GM06990 (cell line): ENCODE results near the gene CARD10.

Source experiments
- DNase-seq: peaks from one replicate; pipeline ENCODE4 v3.0.0-alpha.2; 2011; ENCODE audit not compliant: insufficient read length; ENCODE audit errors: extremely low read depth
- H3K27me3 ChIP-seq: replicated peaks from 2 replicates; pipeline ENCODE4 v1.6.0; 2011; ENCODE audit warnings: low read length; ENCODE audit not compliant: control insufficient read depth, insufficient read depth
- H3K36me3 ChIP-seq: 2 replicates; pipeline ENCODE4 v1.5.1; 2011; ENCODE audit warnings: low read length; ENCODE audit not compliant: control insufficient read depth, insufficient read depth
- H3K4me3 ChIP-seq: replicated peaks from 2 replicates; pipeline ENCODE4 v1.5.1; 2011; ENCODE audit warnings: low read depth, mild to moderate bottlenecking, control low read depth, low read length
- TF ChIP-seq, protein P1 (sequence below): IDR thresholded peaks from 2 replicates; pipeline ENCODE4 v1.5.1; 2011; ENCODE audit warnings: low read length, control low read depth, mild to moderate bottlenecking, inconsistent platforms; ENCODE audit not compliant: insufficient read depth, poor library complexity, severe bottlenecking

Gene CARD10

GRCh38 chr22:37509059-37509860 is 10.0 kb downstream of the CARD10 start:
- no peak for DNase-seq
- Histone ChIP-seq H3K36me3 (no peaks in the 10 kb centered on the region), H3K4me3 (no peak overlapping the region), H3K27me3 (no peaks in the 10 kb centered on the region; the same call in 1 of the 2 replicates)
- TF ChIP-seq, protein P1, sequence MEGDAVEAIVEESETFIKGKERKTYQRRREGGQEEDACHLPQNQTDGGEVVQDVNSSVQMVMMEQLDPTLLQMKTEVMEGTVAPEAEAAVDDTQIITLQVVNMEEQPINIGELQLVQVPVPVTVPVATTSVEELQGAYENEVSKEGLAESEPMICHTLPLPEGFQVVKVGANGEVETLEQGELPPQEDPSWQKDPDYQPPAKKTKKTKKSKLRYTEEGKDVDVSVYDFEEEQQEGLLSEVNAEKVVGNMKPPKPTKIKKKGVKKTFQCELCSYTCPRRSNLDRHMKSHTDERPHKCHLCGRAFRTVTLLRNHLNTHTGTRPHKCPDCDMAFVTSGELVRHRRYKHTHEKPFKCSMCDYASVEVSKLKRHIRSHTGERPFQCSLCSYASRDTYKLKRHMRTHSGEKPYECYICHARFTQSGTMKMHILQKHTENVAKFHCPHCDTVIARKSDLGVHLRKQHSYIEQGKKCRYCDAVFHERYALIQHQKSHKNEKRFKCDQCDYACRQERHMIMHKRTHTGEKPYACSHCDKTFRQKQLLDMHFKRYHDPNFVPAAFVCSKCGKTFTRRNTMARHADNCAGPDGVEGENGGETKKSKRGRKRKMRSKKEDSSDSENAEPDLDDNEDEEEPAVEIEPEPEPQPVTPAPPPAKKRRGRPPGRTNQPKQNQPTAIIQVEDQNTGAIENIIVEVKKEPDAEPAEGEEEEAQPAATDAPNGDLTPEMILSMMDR, result no peak

DNA sequence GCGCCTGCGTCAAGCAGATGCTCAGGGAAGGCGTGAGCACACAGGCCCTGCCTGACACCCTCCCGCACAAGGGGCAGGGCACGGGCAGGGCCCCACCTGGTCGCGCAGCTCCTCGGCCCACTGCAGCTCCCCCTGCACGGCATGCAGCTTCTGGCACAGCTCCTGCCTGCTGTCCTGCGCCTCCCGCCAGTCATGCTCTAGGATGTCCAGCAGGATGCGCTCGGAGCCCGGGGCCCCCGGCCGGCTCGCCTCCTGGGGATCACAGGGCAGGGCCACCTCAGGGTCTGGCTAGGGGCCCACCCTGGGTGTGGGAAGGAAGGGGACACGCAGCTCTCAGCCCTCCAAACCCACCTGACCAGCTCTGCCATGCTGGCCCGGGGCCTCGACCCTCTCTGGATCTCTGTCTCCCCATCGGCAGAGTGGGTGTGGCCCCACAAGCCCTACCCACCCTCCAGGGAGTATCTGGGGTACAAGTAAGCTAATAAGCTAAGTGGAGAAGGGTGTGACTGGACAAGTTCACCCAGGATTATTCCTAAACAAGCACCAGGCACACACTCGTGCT is 10.7 kb downstream of the CARD10 start:
- Histone ChIP-seq H3K36me3 (no peaks in the 10 kb centered on the region), H3K4me3 (no peak overlapping the region), H3K27me3 (no peaks in the 10 kb centered on the region; the same call in 1 of the 2 replicates)
- TF ChIP-seq, protein P1, result no peak
- DNase-seq, result no peak

DNA sequence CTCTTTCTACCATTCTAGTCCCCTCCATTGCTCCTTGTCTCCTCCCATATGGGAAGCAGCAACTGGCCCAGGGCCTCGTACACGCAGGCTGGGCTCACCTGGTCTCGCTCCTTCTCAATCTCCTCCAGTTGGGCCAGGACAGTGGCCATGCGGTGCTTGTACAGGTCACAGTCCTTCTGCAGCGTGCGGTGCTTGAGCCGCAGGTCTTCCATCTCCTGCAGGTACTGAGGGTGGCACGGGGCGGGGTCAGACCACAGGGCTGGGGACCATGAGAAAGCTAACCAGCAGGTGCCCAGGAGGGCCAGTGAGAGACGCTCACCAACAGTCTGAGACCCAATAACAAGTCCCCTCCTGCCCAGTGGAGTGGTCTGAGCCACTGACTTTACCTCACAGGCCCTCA is 11.5 kb downstream of the CARD10 start:
- H3K36me3 ChIP-seq, result no peaks in the 10 kb centered on the region
- no peak overlapping the region for H3K4me3 ChIP-seq
- TF ChIP-seq, protein P1, result no peak
- H3K27me3 ChIP-seq, result no peaks in the 10 kb centered on the region; the same call in 1 of the 2 replicates
- DNase-seq, result no peak

DNA sequence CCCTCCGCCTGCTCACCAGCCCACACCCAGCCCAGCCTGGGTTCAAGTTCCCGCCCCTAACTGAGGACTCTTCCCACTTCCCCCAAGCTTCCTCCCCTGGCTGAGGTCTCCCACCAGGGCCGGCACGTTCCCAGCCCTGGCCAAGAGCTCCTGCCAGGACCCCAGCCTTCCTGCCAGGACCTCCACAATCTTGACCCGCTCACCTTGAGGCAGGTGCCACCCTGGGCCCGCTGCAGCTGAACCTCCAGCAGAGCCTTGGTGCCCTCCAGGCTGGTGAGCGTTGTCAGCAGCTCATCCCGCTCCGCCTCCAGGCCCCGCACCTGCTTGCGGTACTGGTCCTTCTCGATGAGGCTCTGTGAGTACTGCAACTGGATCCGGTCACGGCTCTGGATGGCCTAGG is 13.2 kb downstream of the CARD10 start:
- Histone ChIP-seq H3K27me3 (no peaks in the 10 kb centered on the region; the same call in 1 of the 2 replicates), H3K4me3 (no peak overlapping the region), H3K36me3 (no peaks in the 10 kb centered on the region)
- DNase-seq, result no peak
- TF ChIP-seq, protein P1, result no peak

- Histone ChIP-seq H3K27me3 (no peaks in the 10 kb centered on the region; the same call in 1 of the 2 replicates), H3K4me3 (no peak overlapping the region), H3K36me3 (no peaks in the 10 kb centered on the region)
- TF ChIP-seq, protein P1, result no peak
- no peak for DNase-seq
These were observed 13.7 kb downstream of the CARD10 start for GRCh38 chr22:37505565-37505964.

- no peak for DNase-seq
- TF ChIP-seq, protein P1, result no peak
- H3K27me3 ChIP-seq, result no peaks in the 10 kb centered on the region; the same call in 1 of the 2 replicates
- H3K36me3 ChIP-seq, result no peaks in the 10 kb centered on the region
- no peak overlapping the region for H3K4me3 ChIP-seq
These were observed 14.3 kb downstream of the CARD10 start for GRCh38 chr22:37504964-37505363.
